GM18499 (cell line): ENCODE measurements around the gene ANKRD6.

Experiments used
- ATAC-seq: cut with Tn5 transposase; IDR thresholded peaks from one replicate; pipeline ENCODE4 v1.9.1; 2021; ENCODE audit warnings: moderate number of reproducible peaks; ENCODE audit not compliant: insufficient read depth, unreplicated experiment

The ANKRD6 gene

GRCh38 chr6:89679215-89680120 is 246.5 kb downstream of the ANKRD6 start:
- no peak for ATAC-seq

GRCh38 chr6:89680150-89680549 is 247.2 kb downstream of the ANKRD6 start:
- ATAC-seq = no peak

GRCh38 chr6:89680551-89680950 is 247.6 kb downstream of the ANKRD6 start:
- no peak for ATAC-seq

- ATAC-seq = no peak
These were observed 249.1 kb downstream of the ANKRD6 start for GRCh38 chr6:89681983-89682564.

GRCh38 chr6:89682991-89683390 is 250.0 kb downstream of the ANKRD6 start:
- ATAC-seq = no peak
